PC-3 (cell line): ENCODE data around the gene PRF1. TPM values are rescaled to one million over a fixed set of nuclear protein-coding genes. Genes with fewer than 3 reads are reported as not detected.
A peak's percentile ranks its signal among the peaks of the same experiment; 100 is the strongest.

Experiments
- ATAC-seq: fragments of 200-7000 bp; cut with Tn5 transposase; 2 replicates; pipeline ENCODE4 v1.9.1; 2020; ENCODE audit warnings: mild to moderate bottlenecking, moderate library complexity
- BruUV-seq: library from RNA; stranded (reverse); fragments of 400-500 nt; replicated peaks from 2 replicates; lab custom pipeline; 2021; lab: Mats Ljungman, UMichigan
- CTCF ChIA-PET: fragments of 300-600 bp; sonication (Branson Sonifier 250); formaldehyde crosslinking; loops from one replicate; lab custom pipeline; 2022; ENCODE audit warnings: antibody characterized with exemption; lab: Charles Lee
- POLR2A ChIA-PET: fragments of 300-600 bp; sonication (Branson Sonifier 250); formaldehyde crosslinking; loops from one replicate; lab custom pipeline; 2022; ENCODE audit warnings: antibody characterized with exemption; ENCODE audit not compliant: unreplicated experiment; lab: Charles Lee
- DNase-seq: peaks from one replicate; pipeline ENCODE4 v3.0.0-alpha.2; 2015
- H2AFZ ChIP-seq: fragments of 300-600 bp; sonication (generic); 2 replicates; pipeline ENCODE4 v1.6.0; 2016; ENCODE audit warnings: antibody characterized with exemption, low read length
- H3F3A ChIP-seq: fragments of 300-600 bp; sonication (generic); one replicate; pipeline ENCODE4 v1.6.0; 2017; ENCODE audit warnings: antibody characterized with exemption, low read length, control low read depth, mild to moderate bottlenecking; ENCODE audit not compliant: unreplicated experiment
- H3K27ac ChIP-seq: fragments of 300-600 bp; sonication (generic); 2 replicates; pipeline ENCODE4 v1.5.1; 2016; ENCODE audit warnings: mild to moderate bottlenecking, low read length
- H3K27me3 ChIP-seq: fragments of 300-600 bp; sonication (generic); 2 replicates; pipeline ENCODE4 v1.6.1; 2016; ENCODE audit warnings: low read length, mixed read lengths
- H3K36me3 ChIP-seq: fragments of 300-600 bp; sonication (generic); 2 replicates; pipeline ENCODE4 v1.6.1; 2016; ENCODE audit warnings: low read depth, mixed run types, low read length, mixed read lengths
- H3K4me1 ChIP-seq: fragments of 300-600 bp; sonication (generic); 2 replicates; pipeline ENCODE4 v1.5.1; 2016; ENCODE audit warnings: low read length; ENCODE audit not compliant: insufficient read depth
- H3K4me2 ChIP-seq: fragments of 300-600 bp; sonication (generic); 2 replicates; pipeline ENCODE4 v1.6.0; 2016; ENCODE audit warnings: low read length
- H3K4me3 ChIP-seq: fragments of 300-600 bp; sonication (generic); 2 replicates; pipeline ENCODE4 v1.5.1; 2016; ENCODE audit warnings: mild to moderate bottlenecking, low read length, mixed read lengths
- H3K79me2 ChIP-seq: fragments of 300-600 bp; sonication (generic); 2 replicates; pipeline ENCODE4 v1.6.1; 2017; ENCODE audit warnings: low read length, mixed read lengths
- H3K9ac ChIP-seq: fragments of 300-600 bp; sonication (generic); 2 replicates; pipeline ENCODE4 v1.6.0; 2016; ENCODE audit warnings: mild to moderate bottlenecking, low read length
- H3K9me2 ChIP-seq: fragments of 300-600 bp; sonication (generic); replicated peaks from 2 replicates; pipeline ENCODE4 v1.6.1; 2016; ENCODE audit warnings: mixed run types, low read length, mixed read lengths
- H3K9me3 ChIP-seq: fragments of 300-600 bp; sonication (generic); 2 replicates; pipeline ENCODE4 v1.6.1; 2016; ENCODE audit warnings: low read length, mixed read lengths
- H4K20me1 ChIP-seq: fragments of 300-600 bp; sonication (generic); 2 replicates; pipeline ENCODE4 v1.6.1; 2016; ENCODE audit warnings: low read length, mixed read lengths
- EZH2 ChIP-seq: fragments of 300-600 bp; sonication (generic); IDR thresholded peaks from one replicate; pipeline ENCODE4 v1.6.1; 2017; ENCODE audit warnings: antibody characterized with exemption, mild to moderate bottlenecking, low read length; ENCODE audit not compliant: unreplicated experiment
- EZH2phosphoT487 ChIP-seq: fragments of 300-600 bp; sonication (generic); IDR thresholded peaks from 2 replicates; pipeline ENCODE4 v1.6.1; 2018; ENCODE audit warnings: mild to moderate bottlenecking, antibody characterized with exemption, low read length, borderline replicate concordance
- intact Hi-C: fragments of 100-400 bp; cut with micrococcal nuclease; formaldehyde crosslinking; loops from 2 replicates; pipeline ENCODE4 v1.9.0; 2023
- total RNA-seq: library from RNA; depleted of rRNA; stranded (reverse); fragments of >200 nt; gene quantifications from 2 replicates; pipeline ENCODE4 v1.2.3, GENCODE V29; 2014; rRNA removed
- TF ChIP-seq, protein P1 (sequence below): fragments of 300-600 bp; sonication (generic); conservative IDR thresholded peaks from 2 replicates; pipeline ENCODE4 v1.5.1; 2017; ENCODE audit warnings: antibody characterized with exemption, low read depth, mild to moderate bottlenecking, low read length

PRF1 gene
- total RNA-seq, 1 experiment from 2014 or later, result not detected

DNA sequence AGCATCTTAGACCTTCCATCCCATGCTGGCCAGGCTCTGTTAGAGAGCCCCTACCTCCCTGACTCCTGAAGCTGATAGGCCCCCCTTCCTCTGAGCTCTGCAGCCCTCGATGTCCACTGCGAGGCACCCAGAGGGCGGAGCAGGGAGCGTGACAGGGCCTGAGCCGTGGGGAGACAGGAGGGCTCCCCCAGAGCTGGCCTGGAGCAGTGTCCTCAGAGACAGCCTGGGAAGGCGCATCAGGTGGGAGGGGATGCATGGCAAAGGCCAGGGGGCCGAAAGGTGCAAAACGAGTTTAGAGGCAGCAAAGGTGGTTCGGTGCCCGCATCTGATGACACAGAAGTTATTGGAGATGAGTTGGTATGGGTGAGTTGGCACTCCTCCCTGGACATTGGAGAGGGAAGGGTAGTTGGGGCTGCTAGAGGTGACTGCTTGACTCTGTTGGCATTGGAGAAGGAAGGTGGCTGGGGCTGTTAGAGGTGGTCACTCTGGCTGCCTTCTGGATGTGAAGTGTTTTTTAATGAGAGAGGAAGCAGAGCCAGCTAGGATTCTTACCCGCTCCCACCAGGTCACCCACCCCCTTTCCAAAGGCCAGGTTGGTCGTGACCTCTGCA, 53.1 kb downstream of the PRF1 start:
- Histone ChIP-seq H3K4me2 (no peak overlapping the region), H3F3A (no peaks in the 10 kb centered on the region), H3K9me2 (no peaks in the 10 kb centered on the region), H3K79me2 (no peaks in the 10 kb centered on the region), H3K4me1 (no peaks in the 10 kb centered on the region), H4K20me1 (no peaks in the 10 kb centered on the region), H3K36me3 (no peaks in the 10 kb centered on the region), H3K27me3 (no peaks in the 10 kb centered on the region), H3K27ac (no peak overlapping the region), H3K9me3 (no peaks in the 10 kb centered on the region), H2AFZ (no peak overlapping the region), H3K9ac (no peak overlapping the region), H3K4me3 (no peak overlapping the region)
- TF ChIP-seq EZH2phosphoT487 (no peak), EZH2 (no peak)
- TF ChIP-seq, protein P1, sequence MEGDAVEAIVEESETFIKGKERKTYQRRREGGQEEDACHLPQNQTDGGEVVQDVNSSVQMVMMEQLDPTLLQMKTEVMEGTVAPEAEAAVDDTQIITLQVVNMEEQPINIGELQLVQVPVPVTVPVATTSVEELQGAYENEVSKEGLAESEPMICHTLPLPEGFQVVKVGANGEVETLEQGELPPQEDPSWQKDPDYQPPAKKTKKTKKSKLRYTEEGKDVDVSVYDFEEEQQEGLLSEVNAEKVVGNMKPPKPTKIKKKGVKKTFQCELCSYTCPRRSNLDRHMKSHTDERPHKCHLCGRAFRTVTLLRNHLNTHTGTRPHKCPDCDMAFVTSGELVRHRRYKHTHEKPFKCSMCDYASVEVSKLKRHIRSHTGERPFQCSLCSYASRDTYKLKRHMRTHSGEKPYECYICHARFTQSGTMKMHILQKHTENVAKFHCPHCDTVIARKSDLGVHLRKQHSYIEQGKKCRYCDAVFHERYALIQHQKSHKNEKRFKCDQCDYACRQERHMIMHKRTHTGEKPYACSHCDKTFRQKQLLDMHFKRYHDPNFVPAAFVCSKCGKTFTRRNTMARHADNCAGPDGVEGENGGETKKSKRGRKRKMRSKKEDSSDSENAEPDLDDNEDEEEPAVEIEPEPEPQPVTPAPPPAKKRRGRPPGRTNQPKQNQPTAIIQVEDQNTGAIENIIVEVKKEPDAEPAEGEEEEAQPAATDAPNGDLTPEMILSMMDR, result no peak
- ChIA-PET POLR2A (no interaction called here), CTCF (interaction anchor here (0.6 to 0.7 kb wide), 3 partner anchors 122 to 244 kb away, joined by 10 to 14 read pairs (median 10); no protein-coding TSS in a partner anchor)
- peak; percentile 36 for ATAC-seq
- DNase-seq, result no peak
- BruUV-seq, result no TSS peak
- intact Hi-C loops, result no loop called here

Other genes starting within 250 kb of the PRF1 start
- 58.7 and 59.0 TPM in 2 replicates for gene LRRC20, start 220.1 kb downstream of the PRF1 start, total RNA-seq
- gene EIF4EBP2, start 198.6 kb downstream of the PRF1 start, total RNA-seq, result 29.2 and 32.6 TPM in 2 replicates
- gene NODAL, start 161.1 kb downstream of the PRF1 start, total RNA-seq, result not detected in 2 replicates
- gene PALD1, start 124.0 kb downstream of the PRF1 start, total RNA-seq, result 0.46 and 0.80 TPM in 2 replicates
- 0.91 and 1.4 TPM in 2 replicates for gene ADAMTS14, start 69.8 kb upstream of the PRF1 start, total RNA-seq
- gene TBATA, start 182.6 kb upstream of the PRF1 start, total RNA-seq, result not detected in 2 replicates
- 77.6 and 101 TPM in 2 replicates for gene SGPL1, start 213.2 kb upstream of the PRF1 start, total RNA-seq